A549 (cell line): ENCODE measurements around the gene DUS3L. TPM values are rescaled to one million over a fixed set of nuclear protein-coding genes. Genes with fewer than 3 reads are reported as not detected.

ENCODE experiments used
- ATAC-seq, 2 experiments: fragments of 200-7000 bp in 1 of 2; fragments of >200 bp in 1 of 2; cut with Nextera tagmentation in 1 of 2; cut with Tn5 transposase in 1 of 2; 3 replicates each; pipeline versions ENCODE4 v1.8.0 to v1.9.1; 2018 to 2020; ENCODE audit warnings: mild to moderate bottlenecking in 1 of 2, moderate library complexity in 1 of 2
- CTCF ChIA-PET: fragments of 300-600 bp; sonication (Branson Sonifier 250); formaldehyde crosslinking; extraction: SDS; loops from one replicate; lab custom pipeline; 2021; ENCODE audit warnings: antibody characterized with exemption, inconsistent platforms; lab: Yijun Ruan, JAX
- POLR2A ChIA-PET: fragments of 350-600 bp; formaldehyde crosslinking; extraction: SDS; loops from one replicate; lab custom pipeline; 2021; ENCODE audit warnings: antibody characterized with exemption, inconsistent platforms; lab: Yijun Ruan, JAX
- DNase-seq, 2 experiments: peaks; one replicate each; pipeline versions ENCODE4 v3.0.0 to v3.0.0-alpha.2; 2011 to 2016; ENCODE audit warnings: low read depth in 1 of 2, low spot score in 1 of 2
- FAIRE-seq: peaks from 2 replicates; lab custom pipeline; 2011; peaks lifted over from hg19 to GRCh38; lab: Jason Lieb, UNC
- H3K27ac ChIP-seq, 2 experiments: fragments of >200 bp; sonication (Bioruptor Twin); formaldehyde crosslinking; 3 replicates each; pipeline ENCODE4 v1.5.1; 2016 to 2017
- H3K4me1 ChIP-seq: fragments of >200 bp; sonication (Bioruptor Twin); formaldehyde crosslinking; 3 replicates; pipeline ENCODE4 v1.6.1; 2016
- H3K4me2 ChIP-seq: fragments of >200 bp; sonication (Bioruptor Twin); formaldehyde crosslinking; 3 replicates; pipeline ENCODE4 v1.6.1; 2016
- H3K4me3 ChIP-seq: fragments of >200 bp; sonication (Bioruptor Twin); formaldehyde crosslinking; 3 replicates; pipeline ENCODE4 v1.5.1; 2016
- H3K9me3 ChIP-seq: fragments of >200 bp; sonication (Bioruptor Twin); formaldehyde crosslinking; 3 replicates; pipeline ENCODE4 v1.6.1; 2016
- E2F6 ChIP-seq: IDR thresholded peaks from 2 replicates; pipeline ENCODE4 v1.6.1; 2012; ENCODE audit warnings: low read depth, borderline replicate concordance
- EHF ChIP-seq: fragments of 250-450 bp; sonication (Bioruptor Pico); IDR thresholded peaks from 2 replicates; pipeline ENCODE4 v1.5.0; 2020; ENCODE audit warnings: mild to moderate bottlenecking
- ESRRA ChIP-seq: fragments of 150-350 bp; IDR thresholded peaks from 2 replicates; pipeline ENCODE4 v1.6.1; 2014; ENCODE audit warnings: mild to moderate bottlenecking, low read length, borderline replicate concordance
- HOXB13 ChIP-seq: fragments of 250-450 bp; sonication (Bioruptor Pico); IDR thresholded peaks from 2 replicates; pipeline ENCODE4 v1.5.0; 2020; ENCODE audit warnings: low read depth, mild to moderate bottlenecking, moderate library complexity
- HOXB5 ChIP-seq: fragments of 250-450 bp; sonication (Bioruptor Pico); IDR thresholded peaks from 2 replicates; pipeline ENCODE4 v1.5.0; 2020; ENCODE audit warnings: mild to moderate bottlenecking, moderate library complexity
- JUN ChIP-seq, 2 experiments: fragments of >200 bp; sonication (Bioruptor Twin); formaldehyde crosslinking; IDR thresholded peaks; 2 replicates in 1 of 2; 3 replicates in 1 of 2; pipeline ENCODE4 v1.6.1; 2016 to 2017
- MAX ChIP-seq: IDR thresholded peaks from 2 replicates; pipeline ENCODE4 v1.6.1; 2012
- MYC ChIP-seq: IDR thresholded peaks from 2 replicates; pipeline ENCODE4 v1.6.1; 2012; ENCODE audit warnings: mild to moderate bottlenecking, inconsistent platforms, low read length, improper control_type of control experiment, borderline replicate concordance
- NR3C1 ChIP-seq: fragments of >200 bp; sonication (Bioruptor Twin); formaldehyde crosslinking; IDR thresholded peaks from 3 replicates; pipeline ENCODE4 v1.6.1; 2017
- PHF8 ChIP-seq: fragments of 200-600 bp; sonication (generic); IDR thresholded peaks from 2 replicates; pipeline ENCODE4 v1.6.1; 2016; ENCODE audit warnings: low read depth, mild to moderate bottlenecking, antibody characterized with exemption, moderate library complexity, borderline replicate concordance
- POLR2A ChIP-seq: IDR thresholded peaks from 2 replicates; pipeline ENCODE4 v1.6.1; 2012; ENCODE audit warnings: mild to moderate bottlenecking, low read length
- RARB ChIP-seq: fragments of 250-450 bp; sonication (Bioruptor Pico); IDR thresholded peaks from 2 replicates; pipeline ENCODE4 v1.8.0; 2021; ENCODE audit warnings: mild to moderate bottlenecking, moderate library complexity
- SMC3 ChIP-seq: fragments of >200 bp; sonication (Bioruptor Twin); formaldehyde crosslinking; IDR thresholded peaks from 3 replicates; pipeline ENCODE4 v1.6.1; 2018; ENCODE audit warnings: inconsistent platforms
- TP53 ChIP-seq: fragments of 250-450 bp; sonication (Bioruptor Pico); IDR thresholded peaks from 2 replicates; pipeline ENCODE4 v1.5.0; 2021; ENCODE audit warnings: mild to moderate bottlenecking, moderate library complexity
- USF2 ChIP-seq: fragments of 450-650 bp; IDR thresholded peaks from 2 replicates; pipeline ENCODE4 v1.6.1; 2014; ENCODE audit warnings: antibody characterized with exemption
- ZFP36 ChIP-seq: fragments of 450-650 bp; IDR thresholded peaks from 2 replicates; pipeline ENCODE4 v1.6.1; 2014; ENCODE audit warnings: borderline replicate concordance; ENCODE audit not compliant: partially characterized antibody
- WGBS: methylation state at CpG from one replicate; pipeline ENCODE4 v1.1.6; 2017; ENCODE audit errors: missing lambda C conversion rate; 5-methylcytosine and 5-hydroxymethylcytosine counted together
- polyA minus RNA-seq: library from RNA; depleted of rRNA, polyadenylated mRNA; stranded (reverse); fragments of >200 nt; gene quantifications from 2 replicates; pipeline ENCODE4 v1.2.3, GENCODE V29; 2011; rRNA and poly(A)+ RNA removed
- polyA plus RNA-seq, 4 experiments: library from polyadenylated mRNA; depleted of rRNA in 3 of 4; stranded (reverse); fragments of >200 nt; fragmentation: RNase III in 1 of 4; extraction: RNeasy Plus Mini Kit Qiagen cat#74134 plus additional on column Dnase treatment in 1 of 4; gene quantifications; 2 replicates in 3 of 4; 3 replicates in 1 of 4; pipeline ENCODE4 v1.2.3, GENCODE V29; 2011 to 2017
- TF ChIP-seq, protein P1 (sequence below): fragments of >200 bp; sonication (Bioruptor Twin); formaldehyde crosslinking; IDR thresholded peaks from 3 replicates; pipeline ENCODE4 v1.6.1; 2016

DUS3L gene, protein sequence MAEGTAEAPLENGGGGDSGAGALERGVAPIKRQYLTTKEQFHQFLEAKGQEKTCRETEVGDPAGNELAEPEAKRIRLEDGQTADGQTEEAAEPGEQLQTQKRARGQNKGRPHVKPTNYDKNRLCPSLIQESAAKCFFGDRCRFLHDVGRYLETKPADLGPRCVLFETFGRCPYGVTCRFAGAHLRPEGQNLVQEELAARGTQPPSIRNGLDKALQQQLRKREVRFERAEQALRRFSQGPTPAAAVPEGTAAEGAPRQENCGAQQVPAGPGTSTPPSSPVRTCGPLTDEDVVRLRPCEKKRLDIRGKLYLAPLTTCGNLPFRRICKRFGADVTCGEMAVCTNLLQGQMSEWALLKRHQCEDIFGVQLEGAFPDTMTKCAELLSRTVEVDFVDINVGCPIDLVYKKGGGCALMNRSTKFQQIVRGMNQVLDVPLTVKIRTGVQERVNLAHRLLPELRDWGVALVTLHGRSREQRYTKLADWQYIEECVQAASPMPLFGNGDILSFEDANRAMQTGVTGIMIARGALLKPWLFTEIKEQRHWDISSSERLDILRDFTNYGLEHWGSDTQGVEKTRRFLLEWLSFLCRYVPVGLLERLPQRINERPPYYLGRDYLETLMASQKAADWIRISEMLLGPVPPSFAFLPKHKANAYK
- polyA plus RNA-seq (2011; rRNA removed) (15.5 and 16.3 TPM in 2 replicates), polyA plus RNA-seq (2017; fragmentation: RNase III; extraction: RNeasy Plus Mini Kit Qiagen cat#74134 plus additional on column Dnase treatment) (26.9 to 29.4 TPM (median 27.9 TPM) in 3 replicates), polyA minus RNA-seq (10.9 and 20.9 TPM in 2 replicates)
- 53.3 and 66.5 TPM in 2 replicates for polyA plus RNA-seq (2012; cell fraction: cytosol; rRNA removed)
- 222 and 288 TPM in 2 replicates for polyA plus RNA-seq (2012; cell fraction: nucleus; rRNA removed)

DNA sequence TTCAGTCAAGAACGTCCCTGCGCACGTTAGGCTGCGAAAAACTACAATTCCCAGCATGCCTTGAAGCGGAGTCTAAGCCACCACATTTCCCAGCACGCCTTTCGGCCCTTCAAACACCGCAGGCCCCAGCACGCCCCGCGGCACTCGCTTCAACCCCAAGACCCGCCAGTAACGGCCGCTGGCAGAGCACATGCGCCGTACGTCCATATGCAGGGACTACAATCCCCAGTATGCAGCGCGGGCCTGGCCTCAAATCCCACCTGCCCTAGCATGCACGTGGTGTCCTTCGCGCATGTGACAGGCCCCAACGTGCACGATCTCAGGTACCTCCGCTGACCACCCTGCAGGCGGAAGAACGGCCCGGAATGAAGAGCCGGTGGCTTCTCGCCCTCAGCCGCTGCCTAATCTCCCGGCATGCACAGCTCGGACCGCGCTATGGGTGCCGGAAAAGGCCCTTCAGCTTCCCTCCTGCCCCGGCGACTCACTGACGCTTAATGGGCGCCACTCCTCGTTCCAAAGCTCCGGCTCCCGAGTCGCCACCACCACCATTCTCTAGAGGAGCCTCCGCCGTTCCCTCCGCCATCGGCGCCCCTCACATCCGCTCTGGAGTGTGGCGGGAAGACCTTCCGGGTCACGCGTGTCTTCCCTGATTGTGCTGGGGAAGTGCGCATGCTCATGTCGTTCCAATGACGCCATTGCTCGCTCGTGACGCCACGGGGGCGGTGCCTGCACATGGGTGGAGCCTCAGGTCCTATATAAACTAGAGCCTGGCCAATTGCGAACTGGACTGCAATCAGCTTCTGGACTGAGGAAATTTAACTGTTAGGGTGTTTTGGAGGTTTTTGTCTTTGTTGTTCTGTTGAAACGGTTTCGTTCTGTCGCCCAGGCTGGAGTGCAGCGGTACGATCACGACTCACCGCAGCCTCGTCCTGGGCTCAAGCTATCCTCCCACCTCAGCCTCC lies at the start of gene DUS3L:
TSS of gene DUS3L (minus strand) at position 605 of the 962 bp plus-strand sequence. CDS start at position 583, 22 bp downstream.
- peak within 1 kb of the TSS; percentile 97 for H3K4me3 ChIP-seq
- peaks cover 5% of the 10 kb centered on the region; the same call in 2 of the 3 replicates for H3K4me1 ChIP-seq
- ChIA-PET CTCF (interaction anchor here (1.0 to 2.9 kb wide), 5 partner anchors 10 to 16 kb away, joined by 3 to 20 read pairs (median 7); no protein-coding TSS in a partner anchor), POLR2A (interaction anchor here (0.6 to 2.1 kb wide), 7 partner anchors 9 to 113 kb away, joined by 3 to 10 read pairs (median 3); partner anchors contain the start of genes CATSPERD and LONP1)
- H3K4me2 ChIP-seq, result peak within 1 kb of the TSS; percentile 98
- no peaks in the 10 kb centered on the region for H3K9me3 ChIP-seq
- DNase-seq (peak; percentile 88 to 98), ATAC-seq (peak; percentile 95 to 96), FAIRE-seq (peak; percentile 70)
- peak within 1 kb of the TSS; percentile 99 to 100 for H3K27ac ChIP-seq
- WGBS, result 26% methylated on average over 26 of the region's 72 CpGs
- TF ChIP-seq RARB (CRISPR knock-in tag) (peak; percentile 15; the same call in 1 of the 2 replicates), HOXB5 (CRISPR knock-in tag) (peak; percentile 71), SMC3 (no peak), PHF8 (peak; percentile 93), HOXB13 (CRISPR knock-in tag) (peak; percentile 67; the same call in 1 of the 2 replicates), TP53 (CRISPR knock-in tag) (peak; percentile 78; the same call in 1 of the 2 replicates), NR3C1 (no peak), EHF (CRISPR knock-in tag) (0 out of 2 replicates have a peak, but pooled peaks have one; percentile 44), MYC (peak; percentile 94), JUN (IDR thresholded peaks at IDR 0.05) (peak in 1 of 2 experiments; percentile 74; a peak in 2 of 5 replicates), ESRRA (no peak), ZFP36 (no peak), POLR2A (peak; percentile 44), USF2 (peak; percentile 96), E2F6 (peak; percentile 91), MAX (peak; percentile 99)
- TF ChIP-seq, protein P1, sequence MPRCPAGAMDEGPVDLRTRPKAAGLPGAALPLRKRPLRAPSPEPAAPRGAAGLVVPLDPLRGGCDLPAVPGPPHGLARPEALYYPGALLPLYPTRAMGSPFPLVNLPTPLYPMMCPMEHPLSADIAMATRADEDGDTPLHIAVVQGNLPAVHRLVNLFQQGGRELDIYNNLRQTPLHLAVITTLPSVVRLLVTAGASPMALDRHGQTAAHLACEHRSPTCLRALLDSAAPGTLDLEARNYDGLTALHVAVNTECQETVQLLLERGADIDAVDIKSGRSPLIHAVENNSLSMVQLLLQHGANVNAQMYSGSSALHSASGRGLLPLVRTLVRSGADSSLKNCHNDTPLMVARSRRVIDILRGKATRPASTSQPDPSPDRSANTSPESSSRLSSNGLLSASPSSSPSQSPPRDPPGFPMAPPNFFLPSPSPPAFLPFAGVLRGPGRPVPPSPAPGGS, result peak; percentile 13; the same call in 1 of the 3 replicates
